ENCODE data around the gene MAP4.
"Not testable (repeated sequence)": the region's sequence is repeated elsewhere in the genome, so short reads cannot be mapped to it uniquely, and the experiment has no call there.

MAP4 gene

GRCh38 chr3:48013288-48013980, 2.8 kb downstream of the MAP4 start:
- no peak for DNase-seq (ENCODE audit: low read depth)

- DNase-seq (ENCODE audit: low read depth) = no peak
Observed at GRCh38 chr3:48012659-48013058, 3.6 kb downstream of the MAP4 start.

GRCh38 chr3:48008066-48008465, 8.2 kb downstream of the MAP4 start:
- DNase-seq (ENCODE audit: low read depth) = not testable (repeated sequence)

- DNase-seq (ENCODE audit: low read depth) = not testable (repeated sequence)
Observed at GRCh38 chr3:48007361-48007760, 8.9 kb downstream of the MAP4 start.

GRCh38 chr3:48006794-48007193, 9.4 kb downstream of the MAP4 start:
- not testable (repeated sequence) for DNase-seq (ENCODE audit: low read depth)

- DNase-seq (ENCODE audit: low read depth) = no peak
Observed at GRCh38 chr3:48004694-48005093, 11.5 kb downstream of the MAP4 start.

GRCh38 chr3:48002787-48003186, 13.4 kb downstream of the MAP4 start:
- DNase-seq (ENCODE audit: low read depth) = no peak

- no peak for DNase-seq (ENCODE audit: low read depth)
Observed at GRCh38 chr3:48001991-48002390, 14.2 kb downstream of the MAP4 start.

GRCh38 chr3:48000212-48000611, 16.0 kb downstream of the MAP4 start:
- DNase-seq (ENCODE audit: low read depth) = no peak

GRCh38 chr3:47996440-47996839, 19.8 kb downstream of the MAP4 start:
- no peak for DNase-seq (ENCODE audit: low read depth)

GRCh38 chr3:47994180-47994579, 22.0 kb downstream of the MAP4 start:
- DNase-seq (ENCODE audit: low read depth) = no peak

- DNase-seq (ENCODE audit: low read depth) = no peak
Observed at GRCh38 chr3:47991341-47991740, 24.9 kb downstream of the MAP4 start.

GRCh38 chr3:47989981-47990440, 26.2 kb downstream of the MAP4 start:
- DNase-seq (ENCODE audit: low read depth) = peak; percentile 45

- no peak for DNase-seq (ENCODE audit: low read depth)
Observed at GRCh38 chr3:47985381-47985780, 30.8 kb downstream of the MAP4 start.

GRCh38 chr3:47984075-47984728, 32.0 kb downstream of the MAP4 start:
- DNase-seq (ENCODE audit: low read depth) = no peak

- no peak for DNase-seq (ENCODE audit: low read depth)
Observed at GRCh38 chr3:47980795-47981194, 35.4 kb downstream of the MAP4 start.

GRCh38 chr3:47979070-47979469, 37.1 kb downstream of the MAP4 start:
- no peak for DNase-seq (ENCODE audit: low read depth)

GRCh38 chr3:47978386-47978785, 37.8 kb downstream of the MAP4 start:
- no peak for DNase-seq (ENCODE audit: low read depth)

- DNase-seq (ENCODE audit: low read depth) = no peak
Observed at GRCh38 chr3:47976135-47976732, 40.0 kb downstream of the MAP4 start.

GRCh38 chr3:47974974-47975470, 41.2 kb downstream of the MAP4 start:
- DNase-seq (ENCODE audit: low read depth) = no peak

- DNase-seq (ENCODE audit: low read depth) = no peak
Observed at GRCh38 chr3:47971081-47971480, 45.1 kb downstream of the MAP4 start.

- DNase-seq (ENCODE audit: low read depth) = no peak
Observed at GRCh38 chr3:47964740-47965139, 51.5 kb downstream of the MAP4 start.

Measured in stimulated activated CD8-positive, alpha-beta memory T cell treated with anti-CD3 and anti-CD28 coated beads, Interleukin-15, amount 100 ng/mL, for 1 hour (primary cell).